B cell (primary cell): Measurements from ENCODE around the gene SLC25A17.

Experiments used
- CTCF ChIP-seq: fragments of 200-600 bp; IDR thresholded peaks from one replicate; pipeline ENCODE4 v1.8.0; 2022; ENCODE audit warnings: antibody characterized with exemption, mild to moderate bottlenecking
- EZH2 ChIP-seq: IDR thresholded peaks from 2 replicates; pipeline ENCODE4 v1.6.1; 2012; ENCODE audit warnings: borderline replicate concordance, low read depth, mild to moderate bottlenecking, moderate library complexity, low read length; ENCODE audit not compliant: insufficient read depth, poor library complexity, severe bottlenecking

GRCh38 chr22:40747361-40747760 lies 71.8 kb downstream of the SLC25A17 start:
- TF ChIP-seq EZH2 (no peak), CTCF (no peak)
